ENCODE data around the gene SYT7.

GRCh38 chr11:61499816-61500491, 80.9 kb downstream of the SYT7 start:
- TF ChIP-seq RAD21 (IDR thresholded peaks at IDR 0.05; ENCODE audit: insufficient read depth, low read depth, low read length), result no peak
- TF ChIP-seq CTCF (IDR thresholded peaks at IDR 0.05 in 2 of 3, conservative IDR thresholded peaks at IDR 0.05 in 1 of 3; ENCODE audit: control insufficient read depth in 2 of 3, extremely low read depth in 1 of 3, insufficient read depth in 1 of 3, low read depth in 3 of 3, low read length in 3 of 3), result no peak
- no peak for TF ChIP-seq MAX (IDR thresholded peaks at IDR 0.05; ENCODE audit: low read depth, low read length)
- no peak for TF ChIP-seq RFX5 (IDR thresholded peaks at IDR 0.05; ENCODE audit: low read depth, low read length)
- TF ChIP-seq MEF2A (IDR thresholded peaks at IDR 0.05; ENCODE audit: insufficient read depth, low read depth, low read length), result no peak
- no peak for TF ChIP-seq CBX5 (IDR thresholded peaks at IDR 0.05; ENCODE audit: low read depth)
- no peak for TF ChIP-seq CHD2 (IDR thresholded peaks at IDR 0.05; ENCODE audit: borderline replicate concordance, low read depth, low read length)
- TF ChIP-seq USF1 (IDR thresholded peaks at IDR 0.05; ENCODE audit: borderline replicate concordance, extremely low read length, insufficient read depth, low read depth, low read length), result no peak
- no peak for TF ChIP-seq ASH2L (IDR thresholded peaks at IDR 0.05; ENCODE audit: borderline replicate concordance, low read depth)
- no peak for TF ChIP-seq SIN3A (IDR thresholded peaks at IDR 0.05; ENCODE audit: low read depth, low read length)
- TF ChIP-seq BACH1 (IDR thresholded peaks at IDR 0.05; ENCODE audit: borderline replicate concordance), result no peak
- no peak for TF ChIP-seq POLR2AphosphoS5 (IDR thresholded peaks at IDR 0.05; ENCODE audit: low read length)
- TF ChIP-seq PKNOX1 (IDR thresholded peaks at IDR 0.05), result no peak
- TF ChIP-seq PBX3 (IDR thresholded peaks at IDR 0.05; ENCODE audit: insufficient replicate concordance, low read depth, low read length), result no peak

Measured in GM12878 (cell line).